GM21528 (cell line): ENCODE data around the gene KRTAP10-4.
"Not testable (repeated sequence)": the region's sequence is repeated elsewhere in the genome, so short reads cannot be mapped to it uniquely, and the experiment has no call there.

ENCODE experiments used
- ATAC-seq: cut with Tn5 transposase; IDR thresholded peaks from one replicate; pipeline ENCODE4 v1.9.1; 2021; ENCODE audit warnings: mild to moderate bottlenecking, moderate library complexity; ENCODE audit not compliant: unreplicated experiment, low FRiP score

Gene KRTAP10-4

DNA sequence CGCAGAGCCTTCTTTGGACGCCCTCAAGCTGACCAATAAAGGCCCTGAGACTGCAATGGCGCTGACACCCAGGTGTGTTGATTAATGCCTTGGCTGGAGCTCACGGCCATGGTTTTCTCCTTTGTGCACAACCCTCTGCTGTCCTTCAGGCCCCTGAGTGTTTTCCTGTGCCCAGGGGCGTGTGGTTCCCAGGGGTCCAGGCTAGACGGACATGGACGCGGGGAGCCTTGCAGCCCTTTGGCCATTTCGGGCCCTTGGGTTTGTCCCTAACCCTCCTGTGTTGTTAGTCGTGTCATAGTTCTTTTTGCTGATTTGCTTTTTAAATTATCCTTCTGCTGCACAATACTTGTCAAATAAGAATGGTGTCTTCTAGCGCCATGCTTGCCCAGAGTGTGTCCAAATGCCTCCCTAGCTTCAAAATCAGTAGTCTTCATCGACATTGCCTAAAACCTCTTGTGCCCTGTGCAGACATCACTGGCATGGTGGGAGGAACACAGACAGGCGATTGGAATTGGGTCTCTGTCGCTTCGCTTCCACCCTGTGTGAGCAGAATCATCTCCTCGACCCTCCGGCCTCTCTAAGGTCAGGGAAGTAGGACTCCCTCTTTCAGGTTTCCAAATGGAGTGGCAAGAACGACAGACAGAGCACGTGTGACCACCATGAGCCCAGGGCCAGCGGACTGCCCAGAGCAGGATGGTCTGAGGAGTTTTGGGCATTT is 1.9 kb downstream of the KRTAP10-4 start:
- ATAC-seq, result no peak

DNA sequence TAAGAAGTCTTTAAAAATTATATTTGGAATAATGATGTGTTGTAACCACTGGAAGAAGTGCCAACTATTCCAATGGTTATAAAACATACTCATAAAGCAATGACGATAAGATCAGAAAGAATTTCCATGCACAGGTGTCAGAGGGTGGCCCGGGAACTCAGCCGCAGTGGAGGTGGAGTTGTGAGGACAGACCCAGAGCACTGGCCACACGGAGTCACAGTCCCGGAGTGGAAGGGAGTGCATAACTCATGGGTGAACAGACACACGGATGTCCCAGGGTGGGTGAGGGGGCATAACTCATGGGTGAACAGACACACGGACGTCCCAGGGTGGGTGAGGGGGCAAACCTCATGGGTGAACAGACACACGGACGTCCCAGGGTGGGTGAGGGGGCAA is 2.5 kb downstream of the KRTAP10-4 start:
- ATAC-seq, result no peak

DNA sequence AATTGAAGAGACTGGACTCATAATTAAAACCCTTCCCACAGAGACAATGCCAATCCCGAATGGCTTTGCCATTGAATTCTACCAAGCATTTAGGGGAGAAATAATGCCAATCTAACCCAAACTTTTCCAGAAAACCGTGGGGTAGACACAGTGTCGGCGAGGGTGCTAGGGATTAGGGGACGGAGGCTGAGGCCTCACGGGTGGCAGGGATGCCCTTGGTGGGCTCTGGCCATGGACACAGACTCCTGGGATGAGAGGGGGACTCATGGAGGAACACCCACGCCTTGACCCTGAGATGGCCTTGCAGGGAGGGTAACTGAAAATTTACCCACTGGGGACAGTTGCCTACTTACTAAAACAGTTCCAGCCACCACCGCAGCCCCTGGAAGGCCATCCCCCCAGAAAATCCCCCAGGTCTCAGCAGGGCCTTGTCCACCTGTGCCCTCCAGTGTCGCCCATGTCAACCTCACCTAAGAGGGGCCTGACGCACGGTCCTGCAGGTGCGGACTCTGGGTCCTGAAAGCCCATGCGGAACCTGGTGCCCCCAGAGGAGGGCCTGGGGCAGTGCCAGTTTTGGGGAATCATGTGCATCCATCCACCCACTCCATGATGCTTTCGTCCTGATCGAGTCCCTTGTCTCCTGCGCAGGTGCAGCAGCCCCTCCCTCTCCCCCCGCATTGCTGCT is 5.0 kb downstream of the KRTAP10-4 start:
- no peak for ATAC-seq

DNA sequence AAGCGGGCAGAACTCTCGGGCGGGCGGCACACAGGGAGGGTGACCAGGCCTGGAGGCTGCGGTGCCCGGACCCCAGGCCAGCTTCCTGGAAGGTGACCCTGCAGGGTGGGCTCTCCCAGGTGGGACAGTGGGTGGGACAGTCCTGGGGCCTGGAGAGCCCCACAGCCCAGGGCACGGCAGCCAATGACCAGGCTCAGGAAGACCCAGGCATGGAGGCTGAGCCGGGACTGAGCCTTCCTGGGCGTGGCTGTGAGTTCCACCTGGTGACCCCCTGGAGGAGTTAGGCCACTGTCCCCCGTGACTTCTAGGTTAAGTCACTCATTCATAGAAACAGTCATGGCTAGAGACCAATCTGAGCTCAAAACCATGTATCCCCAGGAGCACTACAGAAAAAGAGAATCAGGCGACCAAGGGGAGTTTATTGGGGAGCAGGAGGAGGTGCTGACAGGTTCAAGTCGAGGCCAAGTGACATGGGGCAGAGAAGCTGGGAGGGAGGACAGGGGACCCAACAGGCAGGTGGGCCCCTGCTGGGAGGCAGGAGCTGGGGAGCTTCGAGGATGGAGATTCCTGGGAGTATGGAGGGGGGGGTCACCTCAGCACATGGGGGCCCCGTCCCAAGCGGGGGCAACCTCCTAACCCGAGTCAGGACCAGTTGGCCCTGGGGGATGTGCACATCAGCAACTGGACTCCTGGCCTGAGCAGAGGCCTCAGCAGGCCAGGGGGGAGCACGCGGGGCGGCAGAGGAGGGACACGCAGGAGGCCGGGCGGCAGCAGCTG is 5.7 kb downstream of the KRTAP10-4 start:
- ATAC-seq, result no peak

DNA sequence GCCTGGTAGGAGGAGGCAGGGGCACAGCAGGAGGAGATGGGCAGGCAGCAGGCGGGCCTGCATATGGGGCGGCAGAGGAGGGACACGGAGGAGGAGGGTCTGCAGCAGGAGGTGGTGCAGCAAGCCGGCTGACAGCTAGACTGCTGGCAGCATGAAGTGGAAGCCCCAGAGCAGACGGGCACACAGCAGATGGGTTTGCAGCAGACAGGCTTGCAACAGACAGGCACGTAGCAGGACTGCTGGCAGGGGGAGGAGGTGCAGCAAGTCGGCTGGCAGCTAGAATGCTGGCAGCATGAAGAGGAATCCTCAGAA is 6.3 kb downstream of the KRTAP10-4 start:
- no peak for ATAC-seq

DNA sequence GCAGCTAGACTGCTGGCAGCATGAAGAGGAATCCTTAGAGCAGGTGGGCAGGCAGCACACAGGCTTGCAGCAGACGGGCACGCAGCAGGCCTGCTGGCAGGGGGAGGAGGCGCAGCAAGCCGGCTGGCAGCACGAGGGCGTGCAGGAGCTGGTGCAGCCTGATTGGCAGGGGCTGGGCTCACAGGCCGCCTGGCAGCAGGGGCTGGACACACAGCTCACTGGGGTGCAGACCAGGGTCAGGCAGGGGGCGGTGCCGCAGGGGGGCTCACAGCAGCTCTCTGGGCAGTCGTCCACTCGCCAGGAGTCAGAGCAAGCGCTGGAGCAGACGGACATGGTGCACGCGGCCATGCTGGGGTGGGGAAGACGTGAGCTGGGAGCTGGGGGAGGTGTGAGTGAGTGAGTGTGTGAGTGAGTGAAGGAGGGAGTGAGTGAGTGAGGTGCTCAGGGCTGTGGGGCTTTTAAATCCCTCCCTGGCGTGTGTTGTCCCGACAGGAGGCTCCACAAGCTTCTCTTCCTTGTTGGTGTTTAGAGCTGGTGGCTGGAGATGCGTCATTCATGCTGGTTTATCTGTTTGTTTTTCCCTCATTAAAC is 6.8 kb downstream of the KRTAP10-4 start, which contains the start of gene KRTAP10-5:
Gene KRTAP10-5, minus strand, starts transcription at position 374 of the 591 bp plus-strand sequence. Its CDS starts 26 bp downstream, at position 348.
- ATAC-seq, result not testable (repeated sequence)

DNA sequence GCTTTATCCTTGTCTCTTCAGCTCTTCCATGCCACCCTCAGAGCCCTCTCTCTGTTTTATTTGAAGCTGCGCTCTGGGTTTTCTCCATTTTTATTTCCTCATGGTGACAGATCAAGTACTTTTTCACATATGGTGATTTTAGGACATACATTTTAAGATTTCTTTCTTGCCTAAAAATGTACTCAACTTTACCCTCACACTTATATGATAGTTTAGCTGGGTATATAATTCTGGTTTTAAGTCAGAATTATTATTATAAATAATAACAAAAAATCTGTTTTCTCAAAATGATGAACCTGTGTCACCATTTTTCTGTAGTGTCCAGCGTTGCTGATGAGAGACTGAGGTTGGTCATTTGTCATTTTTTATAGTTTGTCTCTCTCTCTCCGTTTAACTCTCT is 7.6 kb downstream of the KRTAP10-4 start:
- no peak for ATAC-seq

DNA sequence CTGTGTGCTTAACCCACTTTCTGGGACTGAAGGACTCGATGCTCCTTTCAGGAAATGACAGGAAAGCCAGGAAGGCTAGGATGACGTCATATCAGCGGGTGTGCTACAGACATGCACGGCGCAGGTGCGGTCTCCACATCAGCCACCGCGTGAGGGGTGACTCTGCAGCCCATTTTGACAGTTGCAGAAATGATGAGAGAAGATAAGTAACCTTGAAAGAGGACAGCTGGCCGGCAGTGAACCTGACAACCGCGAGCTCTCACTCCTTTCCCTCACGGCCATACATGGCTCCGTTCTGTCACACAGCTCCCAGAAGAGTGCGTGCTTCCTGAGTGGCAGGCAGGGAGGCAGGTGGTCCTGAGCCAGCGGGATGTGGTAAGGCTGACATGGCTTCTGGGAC is 8.5 kb downstream of the KRTAP10-4 start:
- ATAC-seq, result no peak

DNA sequence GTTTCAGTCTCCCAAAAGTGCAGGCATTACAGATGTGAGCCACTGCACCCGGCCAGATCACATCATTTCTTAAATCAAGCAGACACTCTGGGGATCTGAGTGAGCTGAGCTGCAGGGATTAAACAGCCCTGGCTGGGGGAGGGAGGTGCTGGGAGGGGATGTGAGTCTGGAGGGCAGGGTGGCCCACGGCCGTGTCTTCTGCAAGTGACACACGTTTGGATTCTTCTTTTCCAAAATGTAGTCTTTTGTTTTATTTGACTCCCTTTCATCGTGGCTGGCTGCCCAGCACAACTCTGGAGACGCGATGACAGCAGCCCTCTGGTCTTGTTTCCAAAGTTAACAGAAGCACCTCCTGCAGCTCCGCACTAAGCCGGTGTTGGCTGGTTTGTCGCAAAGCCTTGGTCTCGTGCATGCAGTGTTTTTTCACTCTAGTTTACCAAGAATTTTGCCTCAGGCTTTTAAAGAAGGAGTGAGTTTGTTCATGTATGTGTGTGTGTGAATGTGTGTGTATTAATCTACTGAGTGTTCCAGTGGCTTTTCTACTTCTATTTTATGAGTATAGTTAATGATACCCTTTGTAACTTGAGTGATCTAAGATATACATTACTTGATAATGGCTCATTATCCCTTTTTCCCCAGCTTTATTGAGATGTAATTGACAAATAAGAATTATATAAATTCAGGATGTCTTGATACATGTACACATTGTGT is 9.7 kb downstream of the KRTAP10-4 start:
- ATAC-seq, result no peak

DNA sequence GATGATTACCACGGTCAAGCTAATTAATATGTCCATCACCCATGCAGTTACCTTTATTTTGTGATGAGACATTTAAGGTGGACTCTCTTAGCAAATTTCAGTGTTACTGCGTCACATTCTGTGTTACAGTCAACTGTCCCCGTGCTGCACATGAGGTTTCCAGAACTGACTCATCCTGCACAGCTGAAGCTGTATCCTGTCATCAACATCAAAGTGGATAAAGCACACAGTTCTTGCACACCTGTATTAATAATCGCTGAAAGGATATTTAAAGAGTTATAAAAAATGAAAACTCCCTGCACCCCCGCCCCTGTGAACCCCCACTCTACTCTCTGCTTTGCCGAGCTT is 10.2 kb downstream of the KRTAP10-4 start:
- ATAC-seq, result no peak

DNA sequence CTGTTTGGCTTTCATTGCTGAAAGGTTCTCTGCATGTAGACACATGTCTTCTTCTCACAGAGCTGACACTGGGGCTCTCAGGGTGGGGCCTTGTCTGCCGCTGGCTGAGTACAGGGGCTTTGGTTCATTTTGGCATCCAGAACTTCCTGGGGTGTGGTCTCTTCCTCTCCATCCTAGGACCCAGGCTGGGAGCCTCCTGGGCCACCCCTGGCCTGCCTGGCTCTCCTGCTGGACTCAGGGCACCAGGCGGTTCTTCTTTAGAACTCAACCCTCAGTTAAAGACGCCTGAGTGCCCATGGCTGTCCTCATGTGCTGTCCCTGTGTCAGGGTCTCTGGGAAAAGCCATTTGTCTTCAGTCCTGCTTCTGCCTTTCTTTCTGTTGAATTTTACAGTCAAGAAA is 12.4 kb downstream of the KRTAP10-4 start:
- no peak for ATAC-seq

DNA sequence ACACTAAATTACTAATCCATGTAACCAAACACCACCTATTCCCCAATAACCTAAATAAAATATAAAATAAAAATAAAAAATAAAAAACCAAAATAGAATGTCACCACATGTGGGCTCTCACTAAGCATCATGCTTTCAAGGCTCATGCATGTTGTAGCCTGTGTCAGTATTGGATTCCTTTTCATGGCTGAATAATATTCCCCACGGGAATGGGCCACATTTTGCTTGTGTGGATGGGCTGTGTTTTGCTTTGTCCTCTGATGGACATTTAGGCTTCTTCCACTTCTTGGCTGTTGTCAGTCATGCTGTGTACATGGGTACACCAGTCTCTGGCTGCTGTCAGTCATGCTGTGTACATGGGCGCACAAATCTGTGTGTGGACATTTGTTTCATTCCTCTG is 15.6 kb downstream of the KRTAP10-4 start:
- no peak for ATAC-seq

DNA sequence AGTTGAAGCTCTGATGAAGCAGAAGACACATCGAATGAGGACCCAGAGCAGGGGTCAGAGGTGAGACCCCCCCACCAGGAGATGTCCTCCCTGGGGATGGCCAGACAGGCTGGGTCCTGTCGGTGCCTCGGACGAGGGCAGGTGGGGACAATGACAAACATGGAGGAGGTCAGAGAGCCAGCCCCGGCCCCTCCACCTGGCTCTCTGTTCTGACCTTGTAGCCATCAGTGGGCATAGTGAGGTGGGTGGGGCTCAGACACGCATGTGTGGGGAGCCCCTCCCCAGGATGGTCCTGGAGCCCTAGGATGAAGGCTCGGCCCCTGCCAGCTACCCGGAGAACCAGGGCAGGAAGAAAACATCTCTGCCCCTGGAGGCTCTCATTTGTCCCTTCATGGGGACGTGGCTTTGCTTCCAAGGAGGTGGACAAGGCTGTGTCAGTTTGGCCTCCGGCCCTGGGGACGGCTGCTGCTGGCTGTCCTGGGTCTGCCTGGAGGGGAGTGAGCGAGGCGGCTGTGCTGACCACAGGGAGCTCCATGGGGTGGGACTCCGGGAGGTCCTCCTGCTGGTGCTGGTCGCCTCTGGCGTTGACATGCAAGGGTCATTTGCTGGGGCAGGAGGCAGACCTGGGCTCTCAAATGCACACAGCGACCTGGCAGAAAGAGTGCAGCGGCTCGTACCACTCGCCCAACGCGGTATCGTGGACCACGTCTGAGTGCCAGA is 16.2 kb downstream of the KRTAP10-4 start:
- ATAC-seq, result no peak

DNA sequence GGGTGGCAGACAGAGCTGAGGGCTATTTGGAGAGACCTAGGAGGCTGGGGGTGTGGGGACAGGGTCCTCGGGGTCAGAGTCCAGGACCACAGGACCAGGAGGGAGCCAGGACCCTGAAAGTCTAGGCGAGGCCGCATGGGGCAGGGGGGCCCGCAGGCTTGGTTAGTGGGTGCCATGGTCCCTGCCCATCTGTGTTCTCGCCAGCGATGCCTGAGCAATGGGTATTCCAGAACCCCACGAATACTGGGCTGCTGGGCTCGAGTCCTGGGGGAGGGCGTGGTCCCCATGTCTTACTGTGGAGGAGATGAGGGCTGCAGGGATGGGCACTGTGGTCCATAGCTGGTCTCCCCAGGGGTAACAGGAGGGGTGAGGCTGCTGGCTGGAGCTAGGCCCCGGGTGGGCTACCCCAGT is 16.8 kb downstream of the KRTAP10-4 start:
- no peak for ATAC-seq

DNA sequence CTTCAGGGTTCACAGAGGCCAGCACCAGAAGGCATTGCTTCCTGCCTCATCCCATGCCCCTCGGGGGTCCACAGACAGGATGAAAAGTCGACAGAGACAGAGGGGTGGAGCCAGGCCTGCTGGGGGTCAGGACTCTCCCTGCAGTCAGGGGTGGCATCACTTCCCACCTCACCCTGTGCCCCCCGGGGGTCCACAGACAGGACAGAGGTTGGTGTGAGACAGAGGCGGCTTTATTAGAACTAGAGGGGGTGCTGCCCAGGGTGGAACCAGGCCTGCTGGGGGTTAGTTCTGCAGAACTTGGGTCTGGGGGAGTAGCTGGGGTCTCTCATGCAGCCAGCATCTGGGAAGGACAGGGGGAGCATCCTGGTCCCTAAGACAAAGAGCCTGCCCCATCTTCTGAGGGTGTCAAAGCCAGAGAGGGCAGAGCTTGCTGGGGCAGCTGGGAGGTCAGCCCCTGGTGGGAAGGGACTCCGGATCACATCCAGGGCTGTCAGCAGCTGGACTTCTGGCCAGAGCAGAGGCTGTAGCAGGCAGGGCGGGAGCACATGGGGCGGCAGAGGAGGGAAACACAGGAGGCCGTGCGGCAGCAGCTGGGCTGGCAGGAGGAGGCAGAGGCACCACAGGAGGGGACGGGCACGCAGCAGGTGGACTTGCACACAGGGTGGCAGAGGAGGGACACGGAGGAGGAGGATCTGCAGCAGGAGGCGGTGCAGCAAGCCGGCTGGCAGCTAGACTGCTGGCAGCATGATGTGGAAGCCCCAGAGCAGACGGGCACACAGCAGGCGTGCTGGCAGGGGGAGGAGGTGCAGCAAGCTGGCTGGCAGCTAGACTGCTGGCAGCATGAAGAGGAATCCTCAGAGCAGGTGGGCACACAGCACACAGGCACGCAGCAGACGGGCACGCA is 17.6 kb downstream of the KRTAP10-4 start:
- not testable (repeated sequence) for ATAC-seq

DNA sequence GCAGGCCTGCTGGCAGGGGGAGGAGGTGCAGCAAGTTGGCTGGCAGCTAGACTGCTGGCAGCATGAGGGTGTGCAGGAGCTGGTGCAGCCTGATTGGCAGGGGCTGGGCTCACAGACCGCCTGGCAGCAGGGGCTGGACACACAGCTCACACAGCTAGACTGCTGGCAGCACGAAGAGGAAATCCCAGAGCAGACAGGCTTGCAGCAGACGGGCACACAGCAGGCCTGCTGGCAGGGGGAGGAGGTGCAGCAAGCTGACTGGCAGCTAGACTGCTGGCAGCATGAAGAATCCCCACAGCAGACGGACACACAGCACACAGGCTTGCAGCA is 18.2 kb downstream of the KRTAP10-4 start:
- not testable (repeated sequence) for ATAC-seq

DNA sequence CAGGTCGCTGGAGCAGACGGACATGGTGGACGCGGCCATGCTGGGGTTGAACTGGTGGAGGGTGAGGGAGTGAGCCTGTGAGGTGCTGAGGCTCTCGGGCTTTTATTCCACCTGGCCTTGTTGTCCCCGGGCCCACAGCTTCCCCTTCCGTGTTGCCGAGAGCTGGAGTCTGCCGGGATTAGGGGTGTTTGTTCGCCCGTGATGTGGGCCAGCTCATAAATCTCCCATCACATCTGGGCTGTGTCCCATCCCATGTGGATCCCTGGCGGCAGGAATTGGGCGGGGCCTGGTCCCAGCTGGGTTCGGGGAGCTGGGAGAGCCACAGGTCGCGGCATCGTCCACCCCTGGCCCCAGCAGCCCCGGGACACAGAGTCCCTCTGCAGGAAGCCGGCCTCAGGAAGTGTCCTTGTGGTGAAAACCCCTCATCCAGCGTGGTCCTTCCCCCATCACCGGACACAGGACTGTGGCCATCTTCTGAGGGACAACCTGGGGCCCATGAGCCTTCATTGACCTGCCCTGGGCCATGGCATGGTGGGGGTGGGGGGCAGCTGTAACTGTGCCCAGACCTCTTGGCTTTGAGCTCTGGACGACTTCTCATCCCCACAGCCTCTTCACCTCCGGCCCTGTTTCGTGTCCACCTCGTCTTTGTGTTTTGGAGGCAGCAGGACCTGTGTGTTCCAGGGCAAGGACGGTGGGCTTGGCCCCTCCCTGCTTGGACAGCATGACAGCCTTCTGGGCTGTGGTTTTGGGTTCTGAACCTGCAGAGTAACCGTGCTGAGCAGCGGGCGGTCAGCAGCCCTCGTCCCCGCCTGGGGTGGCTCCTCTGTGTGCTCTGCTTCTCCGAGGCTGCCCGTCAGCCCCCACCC is 19.1 kb downstream of the KRTAP10-4 start, which contains the start of gene KRTAP10-6:
Gene KRTAP10-6, minus strand, starts transcription at position 60 of the 866 bp plus-strand sequence. Its CDS starts 21 bp downstream, at position 39.
- ATAC-seq, result no peak
